Heart left ventricle (tissue), 13 donors: ENCODE results near the gene ULK4.

Experiments used
- CTCF ChIP-seq, 12 donors: fragments of 200-600 bp; sonication (generic) in 4 of 12; IDR thresholded peaks; one replicate each; pipeline versions ENCODE4 v1.5.0 to v1.8.0; 2018 to 2022; ENCODE audit warnings: antibody characterized with exemption in 12 of 12, mild to moderate bottlenecking in 5 of 12
- POLR2A ChIP-seq, 2 donors: fragments of 450-650 bp; IDR thresholded peaks; one replicate each; pipeline ENCODE4 v1.6.1; 2017; ENCODE audit warnings: antibody characterized with exemption in 2 of 2, mild to moderate bottlenecking in 2 of 2, moderate library complexity in 2 of 2
- donor health status: ischemic (EF 13 %, LVEDD 7.1; RV severe dilation, severe dysfunction).
- donor health status: DM: no; HTN: yes; CAD: no.
- donor health status: DM: no; HTN: no; CAD: no.
- donor health status: ischemic (EF 25% LVEDD 6.9; RV normal size, moderate dysfunction).
- donor health status: ischemic (EF 25% LVEDD 5.7; RV mildly dilated, moderate dysfunction).
- donor health status: ischemic (EF 35%, LVEDD 5.7; RV mildly dilated, moderate dysfunction).
- donor health status: nonischemic (EF 11% LVEDD 7.7; RV severe dilation, severe dysfunction).
- donor health status: DM: yes; HTN: yes; CAD: no.
- donor health status: PGD.
- donor health status: ischemic (EF 29% LVEDD 5.4; RV normal size, mild dysfunction).
- donor health status: nonischemic (EF 23%, LVEDD 6.1; RV moderate dilation, normal function).

DNA sequence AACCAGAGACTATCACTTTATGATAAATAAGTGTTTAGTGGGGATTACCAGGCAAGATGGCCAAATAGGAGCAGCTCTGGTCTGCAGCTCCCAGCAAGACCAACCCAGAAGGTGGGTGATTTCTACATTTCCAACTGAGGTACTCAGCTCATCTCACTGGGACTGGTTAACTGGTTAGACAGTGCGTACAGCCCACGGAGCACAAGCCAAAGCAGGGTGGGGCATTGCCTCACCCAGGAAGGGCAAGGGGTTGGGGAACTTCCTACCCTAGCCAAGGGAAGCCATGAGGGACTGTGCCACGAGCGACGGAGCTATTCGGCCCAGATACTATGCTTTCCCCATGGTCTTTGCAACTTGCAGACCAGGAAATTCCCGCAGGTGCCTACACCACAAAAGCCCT is 591.6 kb downstream of the ULK4 start:
- TF ChIP-seq CTCF (IDR thresholded peaks at IDR 0.05) (no peak), POLR2A (IDR thresholded peaks at IDR 0.05) (no peak)
